B cell (primary cell): ENCODE results near the gene TMEM273. TPM values are rescaled to one million over a fixed set of nuclear protein-coding genes. Genes with fewer than 3 reads are reported as not detected.
A peak's percentile ranks its signal among the peaks of the same experiment; 100 is the strongest.

Experiments used
- ATAC-seq: fragments of 200-7000 bp; cut with Tn5 transposase; one replicate; pipeline ENCODE4 v1.10.0; 2021; ENCODE audit warnings: low read depth, mild to moderate bottlenecking, moderate number of reproducible peaks, moderate library complexity
- CTCF ChIA-PET: fragments of 350-600 bp; sonication (Branson Sonifier 250); formaldehyde crosslinking; loops from one replicate; lab custom pipeline; 2021; ENCODE audit warnings: antibody characterized with exemption, inconsistent platforms; lab: Charles Lee
- POLR2A ChIA-PET: fragments of 350-600 bp; sonication (Branson Sonifier 250); formaldehyde crosslinking; loops from one replicate; lab custom pipeline; 2021; ENCODE audit warnings: antibody characterized with exemption; lab: Charles Lee
- DNase-seq: peaks from one replicate; pipeline ENCODE4 v3.0.0; 2013
- H2AFZ ChIP-seq: 2 replicates; pipeline ENCODE4 v1.6.1; 2012; ENCODE audit warnings: mild to moderate bottlenecking, low read depth, low read length; ENCODE audit not compliant: insufficient read depth, poor library complexity, severe bottlenecking
- H3K27ac ChIP-seq, 2 donors: 1 replicate in 1 of 2; 2 replicates in 1 of 2; pipeline ENCODE4 v1.5.1; 2012 to 2013; ENCODE audit warnings: low read length in 2 of 2, mild to moderate bottlenecking in 2 of 2, moderate library complexity in 1 of 2
- H3K27me3 ChIP-seq, 4 experiments: fragments of 200-600 bp in 1 of 4; sonication (generic) in 1 of 4; replicated peaks in 1 of 4; 1 replicate in 2 of 4; 2 replicates in 2 of 4; pipeline versions ENCODE4 v1.6.1 to v1.7.0; 2013 to 2016; ENCODE audit warnings: low read length in 3 of 4, mild to moderate bottlenecking in 2 of 4, mixed read lengths in 1 of 4, moderate library complexity in 1 of 4; ENCODE audit not compliant: insufficient read depth in 4 of 4, control insufficient read depth in 3 of 4; ENCODE audit errors: control extremely low read depth in 1 of 4
- H3K36me3 ChIP-seq, 2 experiments: replicated peaks in 1 of 2; 1 replicate in 1 of 2; 2 replicates in 1 of 2; pipeline versions ENCODE4 v1.6.1 to v1.7.1; 2013; ENCODE audit warnings: low read length in 1 of 2; ENCODE audit not compliant: insufficient read depth in 2 of 2, control insufficient read depth in 1 of 2; ENCODE audit errors: control extremely low read depth in 1 of 2, extremely low read depth in 1 of 2
- H3K4me1 ChIP-seq, 2 donors: fragments of 200-600 bp in 1 of 2; sonication (generic) in 1 of 2; 1 replicate in 1 of 2; 2 replicates in 1 of 2; pipeline versions ENCODE4 v1.5.1 to v1.6.1; 2013 to 2017; ENCODE audit warnings: low read length in 2 of 2; ENCODE audit not compliant: control insufficient read depth in 2 of 2, insufficient read depth in 2 of 2
- H3K4me2 ChIP-seq: replicated peaks from 2 replicates; pipeline ENCODE3; 2012; ENCODE audit warnings: mild to moderate bottlenecking, low read depth, low read length; ENCODE audit not compliant: poor library complexity, severe bottlenecking
- H3K4me3 ChIP-seq, 5 experiments: fragments of 200-600 bp in 1 of 5; sonication (generic) in 1 of 5; 1 replicate in 3 of 5; 2 replicates in 2 of 5; pipeline versions ENCODE4 v1.5.1 to v1.7.0; 2011 to 2016; ENCODE audit warnings: low read length in 4 of 5, mild to moderate bottlenecking in 4 of 5, low read depth in 2 of 5, control low read depth in 1 of 5, moderate library complexity in 1 of 5; ENCODE audit not compliant: insufficient read depth in 1 of 5; ENCODE audit errors: control extremely low read depth in 1 of 5, extremely low read depth in 1 of 5
- H3K79me2 ChIP-seq: fragments of 200-600 bp; sonication (generic); one replicate; pipeline ENCODE4 v1.6.0; 2016; ENCODE audit warnings: low read length; ENCODE audit not compliant: control insufficient read depth, insufficient read depth
- H3K9ac ChIP-seq: fragments of 200-600 bp; sonication (generic); 2 replicates; pipeline ENCODE4 v1.6.1; 2017; ENCODE audit warnings: mild to moderate bottlenecking, low read length, moderate library complexity
- H3K9me3 ChIP-seq, 3 donors: one replicate each; pipeline versions ENCODE4 v1.6.1 to v1.7.1; 2013; ENCODE audit warnings: low read length in 2 of 3; ENCODE audit not compliant: control insufficient read depth in 2 of 3, insufficient read depth in 1 of 3; ENCODE audit errors: control extremely low read depth in 1 of 3
- H4K20me1 ChIP-seq: 2 replicates; pipeline ENCODE4 v1.6.0; 2012; ENCODE audit warnings: mild to moderate bottlenecking, low read length; ENCODE audit not compliant: insufficient read depth, control insufficient read depth, poor library complexity, severe bottlenecking
- H3K27ac Mint-ChIP-seq: one replicate; pipeline ENCODE4 v1.8.0; 2021; ENCODE audit warnings: mixed read lengths
- H3K27me3 Mint-ChIP-seq: one replicate; pipeline ENCODE4 v1.8.0; 2021; ENCODE audit warnings: mixed read lengths
- H3K4me1 Mint-ChIP-seq: one replicate; pipeline ENCODE4 v1.8.0; 2021; ENCODE audit warnings: mixed read lengths
- H3K4me3 Mint-ChIP-seq: one replicate; pipeline ENCODE4 v1.8.0; 2021; ENCODE audit warnings: mixed read lengths
- H3K9me3 Mint-ChIP-seq: one replicate; pipeline ENCODE4 v1.8.0; 2022; ENCODE audit warnings: mixed read lengths; ENCODE audit not compliant: insufficient read depth
- EZH2 ChIP-seq: IDR thresholded peaks from 2 replicates; pipeline ENCODE4 v1.6.1; 2012; ENCODE audit warnings: borderline replicate concordance, low read depth, mild to moderate bottlenecking, moderate library complexity, low read length; ENCODE audit not compliant: insufficient read depth, poor library complexity, severe bottlenecking
- WGBS: methylation state at CpG from one replicate; pipeline ENCODE4 v1.1.5; 2013; ENCODE audit warnings: missing lambda C conversion rate; ENCODE audit not compliant: insufficient coverage; 5-methylcytosine and 5-hydroxymethylcytosine counted together
- intact Hi-C: fragments of 100-400 bp; cut with micrococcal nuclease; formaldehyde crosslinking; loops from one replicate; pipeline ENCODE4 v1.10.0; 2022
- polyA plus RNA-seq: library from polyadenylated mRNA; depleted of rRNA; stranded (reverse); fragments of >200 nt; gene quantifications from 2 replicates; pipeline ENCODE4 v1.2.3, GENCODE V29; 2012
- total RNA-seq, 2 donors: library from RNA; stranded (reverse); fragments of 120-200 nt in 1 of 2; gene quantifications; 1 replicate in 1 of 2; 2 replicates in 1 of 2; pipeline versions ENCODE4 v1.2.3 to v1.2.4, GENCODE V29; 2013 to 2022
- TF ChIP-seq, protein P1 (sequence below): fragments of 200-600 bp; IDR thresholded peaks from one replicate; pipeline ENCODE4 v1.8.0; 2022; ENCODE audit warnings: antibody characterized with exemption, mild to moderate bottlenecking

Gene TMEM273
- total and polyA plus RNA-seq, 2 donors (not counting 1 experiment from before 2014, with no cell fraction given): 36.0 to 36.4 TPM

DNA sequence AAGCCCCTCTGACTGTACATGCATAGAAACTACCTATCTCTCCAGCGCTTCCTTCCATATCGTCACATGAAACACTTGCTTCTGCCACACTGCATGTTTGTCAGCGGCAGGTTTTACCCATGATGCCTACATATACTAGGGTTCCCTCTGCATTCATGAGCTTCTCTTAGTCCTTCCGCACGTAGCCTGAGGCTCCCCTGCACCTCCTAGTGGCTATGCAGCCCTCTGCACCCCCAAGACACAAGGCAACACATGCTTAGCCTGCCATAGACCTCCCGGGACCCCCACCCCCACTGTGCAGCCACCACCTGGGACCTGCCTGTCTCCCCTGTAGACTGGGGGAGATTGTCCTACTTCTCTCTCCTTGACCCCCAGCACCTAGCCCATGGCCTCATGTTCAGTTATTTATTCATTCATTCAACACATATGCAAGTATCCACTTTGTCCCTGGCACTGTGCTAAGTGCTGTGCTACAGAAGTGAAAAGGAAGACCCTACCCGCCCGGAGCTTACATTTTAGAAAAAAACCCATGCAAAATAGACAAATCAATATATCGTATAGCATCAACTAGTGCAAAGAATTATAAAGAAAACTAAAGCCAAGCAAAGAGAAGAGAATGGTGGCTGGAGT lies 23.5 kb downstream of the TMEM273 start:
- DNase-seq (peak; percentile 58), ATAC-seq (peak; percentile 81)
- no peak overlapping the region for H2AFZ ChIP-seq
- intact Hi-C loops: loop anchor here (1.0 to 2.0 kb wide), 2 partner anchors 13 to 506 kb away; no protein-coding TSS in a partner anchor
- H3K79me2 ChIP-seq: no peaks in the 10 kb centered on the region
- peaks cover 0 to 5% of the 10 kb centered on the region in 2 experiments for H3K36me3 ChIP-seq
- 24% methylated on average over 5 of the region's 9 CpGs for WGBS
- H3K4me3 Mint-ChIP-seq: no peak overlapping the region
- H3K9me3 ChIP-seq: no peaks in the 10 kb centered on the region
- H3K4me2 ChIP-seq: no peak overlapping the region
- H3K4me3 ChIP-seq: no peak overlapping the region
- H3K27ac Mint-ChIP-seq: no peak overlapping the region
- peaks cover 12% of the 10 kb centered on the region for H3K4me1 Mint-ChIP-seq
- H3K4me1 ChIP-seq: peaks cover 0 to 6% of the 10 kb centered on the region in 2 donors
- H3K27me3 ChIP-seq: no peaks in the 10 kb centered on the region
- no peak for TF ChIP-seq EZH2
- TF ChIP-seq, protein P1, sequence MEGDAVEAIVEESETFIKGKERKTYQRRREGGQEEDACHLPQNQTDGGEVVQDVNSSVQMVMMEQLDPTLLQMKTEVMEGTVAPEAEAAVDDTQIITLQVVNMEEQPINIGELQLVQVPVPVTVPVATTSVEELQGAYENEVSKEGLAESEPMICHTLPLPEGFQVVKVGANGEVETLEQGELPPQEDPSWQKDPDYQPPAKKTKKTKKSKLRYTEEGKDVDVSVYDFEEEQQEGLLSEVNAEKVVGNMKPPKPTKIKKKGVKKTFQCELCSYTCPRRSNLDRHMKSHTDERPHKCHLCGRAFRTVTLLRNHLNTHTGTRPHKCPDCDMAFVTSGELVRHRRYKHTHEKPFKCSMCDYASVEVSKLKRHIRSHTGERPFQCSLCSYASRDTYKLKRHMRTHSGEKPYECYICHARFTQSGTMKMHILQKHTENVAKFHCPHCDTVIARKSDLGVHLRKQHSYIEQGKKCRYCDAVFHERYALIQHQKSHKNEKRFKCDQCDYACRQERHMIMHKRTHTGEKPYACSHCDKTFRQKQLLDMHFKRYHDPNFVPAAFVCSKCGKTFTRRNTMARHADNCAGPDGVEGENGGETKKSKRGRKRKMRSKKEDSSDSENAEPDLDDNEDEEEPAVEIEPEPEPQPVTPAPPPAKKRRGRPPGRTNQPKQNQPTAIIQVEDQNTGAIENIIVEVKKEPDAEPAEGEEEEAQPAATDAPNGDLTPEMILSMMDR: peak; percentile 53
- CTCF ChIA-PET: interaction anchor here (0.6 to 2.1 kb wide), 15 partner anchors 8 to 508 kb away, joined by 3 to 8 read pairs (median 3); no protein-coding TSS in a partner anchor
- H3K27me3 Mint-ChIP-seq: no peaks in the 10 kb centered on the region
- H4K20me1 ChIP-seq: no peaks in the 10 kb centered on the region
- POLR2A ChIA-PET: no interaction called here
- H3K9me3 Mint-ChIP-seq: no peaks in the 10 kb centered on the region
- no peak overlapping the region for H3K9ac ChIP-seq
- H3K27ac ChIP-seq: no peak overlapping the region

DNA sequence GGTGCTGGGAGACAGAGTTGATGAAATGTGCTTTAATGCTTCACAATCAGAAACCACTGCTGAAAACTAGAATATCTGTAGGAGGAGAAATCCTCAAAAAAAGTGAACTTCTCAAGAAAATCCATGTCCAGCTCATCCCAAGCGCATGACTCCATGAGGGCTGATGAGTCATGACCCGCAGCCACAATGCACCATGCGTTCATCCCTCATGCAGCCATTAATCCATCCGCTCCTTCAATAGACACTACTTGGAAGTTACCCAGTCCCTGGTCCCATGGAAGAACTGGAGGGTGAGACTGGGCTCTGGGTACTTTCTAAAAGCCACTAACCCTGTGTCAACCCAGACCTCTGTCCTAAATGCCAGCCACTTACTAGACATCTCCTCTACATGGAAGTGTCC lies 24.4 kb downstream of the TMEM273 start:
- Histone ChIP-seq H4K20me1 (no peaks in the 10 kb centered on the region), H3K4me3 (no peak overlapping the region), H3K36me3 (peaks cover 0 to 5% of the 10 kb centered on the region in 2 experiments), H3K4me2 (no peak overlapping the region), H3K9ac (no peak overlapping the region), H3K27me3 (no peaks in the 10 kb centered on the region), H3K9me3 (no peaks in the 10 kb centered on the region), H3K27ac (no peak overlapping the region), H2AFZ (no peak overlapping the region), H3K4me1 (peaks cover 0 to 2% of the 10 kb centered on the region in 2 donors), H3K79me2 (no peaks in the 10 kb centered on the region)
- DNase-seq (no peak), ATAC-seq (no peak)
- TF ChIP-seq, protein P1: no peak
- no peak for TF ChIP-seq EZH2
- H3K27me3 Mint-ChIP-seq: no peaks in the 10 kb centered on the region
- ChIA-PET CTCF (interaction anchor here (1.1 to 2.1 kb wide), 6 partner anchors 8 to 506 kb away, joined by 3 to 8 read pairs (median 6); no protein-coding TSS in a partner anchor), POLR2A (no interaction called here)
- peaks cover 9% of the 10 kb centered on the region for H3K4me1 Mint-ChIP-seq
- WGBS: 97% methylated on average over 4 of the region's 4 CpGs
- H3K9me3 Mint-ChIP-seq: no peaks in the 10 kb centered on the region
- no peak overlapping the region for H3K4me3 Mint-ChIP-seq
- intact Hi-C loops: loop anchor here (1.0 to 2.0 kb wide), 2 partner anchors 14 to 505 kb away; no protein-coding TSS in a partner anchor
- H3K27ac Mint-ChIP-seq: no peak overlapping the region
